Measurements from ENCODE around the gene SVOP.

SVOP gene

GRCh38 chr12:108972358-108972757 is 48.5 kb downstream of the SVOP start:
- no peak for DNase-seq

GRCh38 chr12:108969622-108970021 is 51.2 kb downstream of the SVOP start:
- DNase-seq: no peak

GRCh38 chr12:108967869-108968540 is 52.9 kb downstream of the SVOP start:
- no peak for DNase-seq

GRCh38 chr12:108966378-108967151 is 54.3 kb downstream of the SVOP start:
- DNase-seq: no peak

- DNase-seq: no peak
Observed at GRCh38 chr12:108965886-108966285, 55.0 kb downstream of the SVOP start.

GRCh38 chr12:108964371-108965352 is 56.2 kb downstream of the SVOP start:
- no peak for DNase-seq

GRCh38 chr12:108962256-108962655 is 58.6 kb downstream of the SVOP start:
- DNase-seq: no peak

- DNase-seq: no peak
Observed at GRCh38 chr12:108959748-108960655, 60.9 kb downstream of the SVOP start.

- no peak for DNase-seq
Observed at GRCh38 chr12:108955225-108955835, 65.5 kb downstream of the SVOP start.

GRCh38 chr12:108950991-108951739 is 69.7 kb downstream of the SVOP start:
- peak; percentile 37 to 47 for DNase-seq

GRCh38 chr12:108949976-108950375 is 70.9 kb downstream of the SVOP start:
- no peak for DNase-seq

- peak in 1 of 2 donors; percentile 4 for DNase-seq
Observed at GRCh38 chr12:108948367-108948766, 72.5 kb downstream of the SVOP start.

GRCh38 chr12:108947097-108947496 is 73.8 kb downstream of the SVOP start:
- DNase-seq: no peak

GRCh38 chr12:108940138-108940537 is 80.7 kb downstream of the SVOP start:
- DNase-seq: no peak

GRCh38 chr12:108939594-108939993 is 81.3 kb downstream of the SVOP start:
- no peak for DNase-seq

- no peak for DNase-seq
Observed at GRCh38 chr12:108938247-108938924, 82.5 kb downstream of the SVOP start.

- no peak for DNase-seq
Observed at GRCh38 chr12:108935159-108935763, 85.6 kb downstream of the SVOP start.

GRCh38 chr12:108933949-108934348 is 86.9 kb downstream of the SVOP start:
- no peak for DNase-seq

- DNase-seq: no peak
Observed at GRCh38 chr12:108930756-108931155, 90.1 kb downstream of the SVOP start.

GRCh38 chr12:108930155-108930554 is 90.7 kb downstream of the SVOP start:
- no peak for DNase-seq

Data from hippocampal formation (tissue), 2 donors.